ENCODE measurements around the gene BDP1. TPM values are rescaled to one million over a fixed set of nuclear protein-coding genes. Genes with fewer than 3 reads are reported as not detected.
A peak's percentile ranks its signal among the peaks of the same experiment; 100 is the strongest.
"Not testable (repeated sequence)": the region's sequence is repeated elsewhere in the genome, so short reads cannot be mapped to it uniquely, and the experiment has no call there.

BDP1 gene
- polyA plus RNA-seq, 2 of the 4 experiments (the other 2 are of a cell fraction): 8.6 to 27.2 TPM

- TF ChIP-seq PHF8 (IDR thresholded peaks at IDR 0.05; ENCODE audit: borderline replicate concordance, low read depth): peak; percentile 98
- no peak for TF ChIP-seq EP300 (IDR thresholded peaks at IDR 0.05)
- peak; percentile 32 to 91; a peak in 3 of 5 replicates for TF ChIP-seq JUN (IDR thresholded peaks at IDR 0.05)
- peak; percentile 88 to 98 for TF ChIP-seq CEBPB (IDR thresholded peaks at IDR 0.05)
- no peak for TF ChIP-seq NR3C1 (IDR thresholded peaks at IDR 0.05)
- no peak for TF ChIP-seq ESRRA (IDR thresholded peaks at IDR 0.05; ENCODE audit: borderline replicate concordance, low read length)
- no peak for TF ChIP-seq ZC3H11A (IDR thresholded peaks at IDR 0.05)
- TF ChIP-seq SMC3 (IDR thresholded peaks at IDR 0.05): no peak
- no peak for TF ChIP-seq EHF (CRISPR knock-in tag; IDR thresholded peaks at IDR 0.05)
- no peak for TF ChIP-seq RFX5 (IDR thresholded peaks at IDR 0.05)
- no peak for TF ChIP-seq ATOH8 (CRISPR knock-in tag; IDR thresholded peaks at IDR 0.05; ENCODE audit: low read depth)
- no peak for TF ChIP-seq FOSB (CRISPR knock-in tag; IDR thresholded peaks at IDR 0.05)
- TF ChIP-seq POLR2AphosphoS2 (conservative IDR thresholded peaks at IDR 0.05; ENCODE audit: low read length): no peak
- TF ChIP-seq HOXB5 (CRISPR knock-in tag; IDR thresholded peaks at IDR 0.05): 0 out of 2 replicates have a peak, but pooled peaks have one; percentile 30
- no peak for TF ChIP-seq TP53 (CRISPR knock-in tag; IDR thresholded peaks at IDR 0.05)
- no peak for TF ChIP-seq ZFP36 (IDR thresholded peaks at IDR 0.05; ENCODE audit: borderline replicate concordance, partially characterized antibody)
- no peak for TF ChIP-seq HOXA7 (CRISPR knock-in tag; IDR thresholded peaks at IDR 0.05)
- no peak for TF ChIP-seq HOXB13 (CRISPR knock-in tag; IDR thresholded peaks at IDR 0.05; ENCODE audit: low read depth)
- TF ChIP-seq FOXS1 (CRISPR knock-in tag; IDR thresholded peaks at IDR 0.05): no peak
- no peak for TF ChIP-seq HDAC2 (IDR thresholded peaks at IDR 0.05)
- TF ChIP-seq BHLHE40 (IDR thresholded peaks at IDR 0.05; ENCODE audit: low read depth, low read length): no peak
- no peak for TF ChIP-seq CBX2 (IDR thresholded peaks at IDR 0.05; ENCODE audit: borderline replicate concordance, low read depth)
- TF ChIP-seq CTCF (IDR thresholded peaks at IDR 0.05): peak; percentile 18; the same call in 2 of the 3 replicates
- TF ChIP-seq TFCP2L1 (CRISPR knock-in tag; IDR thresholded peaks at IDR 0.05): peak; percentile 83; the same call in 1 of the 2 replicates
- TF ChIP-seq HES2 (IDR thresholded peaks at IDR 0.05): no peak
- no peak for TF ChIP-seq CBX8 (IDR thresholded peaks at IDR 0.05)
- TF ChIP-seq RCOR1 (IDR thresholded peaks at IDR 0.05; ENCODE audit: low read depth, low read length): no peak
- TF ChIP-seq E2F6 (IDR thresholded peaks at IDR 0.05; ENCODE audit: borderline replicate concordance, low read depth): 0 out of 2 replicates have a peak, but pooled peaks have one; percentile 41
- no peak for TF ChIP-seq ZSCAN20 (CRISPR knock-in tag; IDR thresholded peaks at IDR 0.05)
Observed at GRCh38 chr5:71455427-71456361, at the start of gene BDP1 (continued).

- CTCF ChIA-PET; H3K4me2 ChIP-seq; DNase-seq (ENCODE audit: low read depth in 1 of 2, low spot score in 1 of 2); POLR2A ChIA-PET; H3K27ac ChIP-seq; H3K9me3 ChIP-seq; H3K4me3 ChIP-seq; H3K4me1 ChIP-seq: not testable (repeated sequence)
- peak in 1 of 2 experiments; percentile 24; a peak in 2 of 6 replicates for ATAC-seq
- peak; percentile 43 for FAIRE-seq
- WGBS (ENCODE audit: missing lambda C conversion rate): 23% methylated on average over 2 of the region's 2 CpGs
Observed at GRCh38 chr5:71410088-71410487, 45.4 kb upstream of the BDP1 start.

- CTCF ChIA-PET; H3K9me3 ChIP-seq; ATAC-seq; POLR2A ChIA-PET; H3K4me3 ChIP-seq; H3K27ac ChIP-seq; H3K4me2 ChIP-seq; DNase-seq (ENCODE audit: low read depth in 1 of 2, low spot score in 1 of 2); FAIRE-seq; H3K4me1 ChIP-seq: not testable (repeated sequence)
- WGBS (ENCODE audit: missing lambda C conversion rate): 47% methylated on average over 1 of the region's 2 CpGs
Observed at GRCh38 chr5:71415626-71416025, 39.8 kb upstream of the BDP1 start.

- H3K9me3 ChIP-seq; DNase-seq (ENCODE audit: low read depth in 1 of 2, low spot score in 1 of 2); H3K4me3 ChIP-seq; POLR2A ChIA-PET; ATAC-seq; H3K4me1 ChIP-seq; H3K27ac ChIP-seq; FAIRE-seq; H3K4me2 ChIP-seq; CTCF ChIA-PET: not testable (repeated sequence)
- 35% methylated on average over 1 of the region's 1 CpG for WGBS (ENCODE audit: missing lambda C conversion rate)
Observed at GRCh38 chr5:71418026-71418425, 37.4 kb upstream of the BDP1 start.

Measured in A549 (cell line).